KMS-11 (cell line): ENCODE data around the gene SLC9A9.

Experiments used
- H2AFZ ChIP-seq: fragments of 200-600 bp; sonication (generic); 2 replicates; pipeline ENCODE4 v1.6.1; 2016; ENCODE audit warnings: antibody characterized with exemption, mixed run types, low read depth
- H3K27ac ChIP-seq: fragments of 200-600 bp; sonication (generic); 2 replicates; pipeline ENCODE4 v1.6.1; 2016; ENCODE audit warnings: mild to moderate bottlenecking, mixed run types
- H3K27me3 ChIP-seq: fragments of 200-600 bp; sonication (generic); 2 replicates; pipeline ENCODE4 v1.6.1; 2017; ENCODE audit warnings: mild to moderate bottlenecking, low read depth, mixed run types, moderate library complexity; ENCODE audit not compliant: insufficient read depth
- H3K36me3 ChIP-seq: fragments of 200-600 bp; sonication (generic); 2 replicates; pipeline ENCODE4 v1.6.1; 2017; ENCODE audit warnings: mild to moderate bottlenecking, mixed run types; ENCODE audit not compliant: insufficient read depth
- H3K4me1 ChIP-seq: fragments of 200-600 bp; sonication (generic); 2 replicates; pipeline ENCODE4 v1.6.1; 2016; ENCODE audit warnings: mild to moderate bottlenecking, low read depth, mixed run types; ENCODE audit not compliant: poor library complexity, severe bottlenecking
- H3K4me2 ChIP-seq: fragments of 200-600 bp; sonication (generic); 2 replicates; pipeline ENCODE4 v1.7.0; 2016; ENCODE audit warnings: mild to moderate bottlenecking, mixed run types
- H3K4me3 ChIP-seq: fragments of 200-600 bp; sonication (generic); IDR thresholded peaks from 2 replicates; pipeline ENCODE4 v1.6.1; 2017; ENCODE audit warnings: low read depth, low read length, mixed read lengths; ENCODE audit not compliant: insufficient read depth
- H3K79me2 ChIP-seq: fragments of 200-600 bp; sonication (generic); 2 replicates; pipeline ENCODE4 v1.6.1; 2016; ENCODE audit warnings: low read depth, mixed run types; ENCODE audit not compliant: insufficient read depth
- H3K9ac ChIP-seq: fragments of 200-600 bp; sonication (generic); 2 replicates; pipeline ENCODE4 v1.6.1; 2016; ENCODE audit warnings: mild to moderate bottlenecking, mixed run types
- H4K20me1 ChIP-seq: fragments of 200-600 bp; sonication (generic); 2 replicates; pipeline ENCODE4 v1.6.1; 2016; ENCODE audit warnings: mild to moderate bottlenecking, mixed run types; ENCODE audit not compliant: insufficient read depth
- CTCF ChIP-seq: fragments of 200-600 bp; sonication (generic); conservative IDR thresholded peaks from 2 replicates; pipeline ENCODE4 v1.6.1; 2017; ENCODE audit warnings: low read depth, mild to moderate bottlenecking, antibody characterized with exemption, low read length, moderate library complexity, mixed read lengths

The SLC9A9 gene

GRCh38 chr3:143859465-143860203 is 11.4 kb upstream of the SLC9A9 start:
- Histone ChIP-seq H3K9ac (no peak overlapping the region), H3K79me2 (no peaks in the 10 kb centered on the region), H3K27me3 (no peaks in the 10 kb centered on the region), H3K4me2 (no peak overlapping the region), H2AFZ (no peak overlapping the region), H4K20me1 (no peaks in the 10 kb centered on the region), H3K4me3 (peak overlapping the region; percentile 2), H3K36me3 (no peaks in the 10 kb centered on the region), H3K4me1 (no peaks in the 10 kb centered on the region), H3K27ac (no peak overlapping the region)
- no peak for TF ChIP-seq CTCF

- Histone ChIP-seq H3K4me2 (no peak overlapping the region), H3K79me2 (no peaks in the 10 kb centered on the region), H3K4me3 (no peak overlapping the region), H3K9ac (no peak overlapping the region), H3K4me1 (peaks cover 11% of the 10 kb centered on the region), H3K27me3 (no peaks in the 10 kb centered on the region), H3K27ac (no peak overlapping the region), H4K20me1 (no peaks in the 10 kb centered on the region), H2AFZ (no peak overlapping the region), H3K36me3 (no peaks in the 10 kb centered on the region)
- TF ChIP-seq CTCF: no peak
Observed at GRCh38 chr3:143856252-143856970, 8.1 kb upstream of the SLC9A9 start.

GRCh38 chr3:143855183-143855582 is 6.9 kb upstream of the SLC9A9 start:
- H2AFZ ChIP-seq: no peak overlapping the region
- peaks cover 23% of the 10 kb centered on the region for H3K4me1 ChIP-seq
- no peaks in the 10 kb centered on the region for H4K20me1 ChIP-seq
- no peaks in the 10 kb centered on the region for H3K36me3 ChIP-seq
- no peak for TF ChIP-seq CTCF
- H3K9ac ChIP-seq: no peak overlapping the region
- no peak overlapping the region for H3K4me2 ChIP-seq
- no peak overlapping the region for H3K4me3 ChIP-seq
- H3K79me2 ChIP-seq: no peaks in the 10 kb centered on the region
- H3K27ac ChIP-seq: no peak overlapping the region
- no peaks in the 10 kb centered on the region for H3K27me3 ChIP-seq

GRCh38 chr3:143851331-143852017 is 3.2 kb upstream of the SLC9A9 start:
- peaks cover 45% of the 10 kb centered on the region for H3K4me1 ChIP-seq
- peak overlapping the region; percentile 95 for H3K27ac ChIP-seq
- H3K79me2 ChIP-seq: no peaks in the 10 kb centered on the region
- peak overlapping the region; percentile 86 for H3K4me2 ChIP-seq
- H3K4me3 ChIP-seq: peak overlapping the region; percentile 39
- H3K27me3 ChIP-seq: no peaks in the 10 kb centered on the region
- no peaks in the 10 kb centered on the region for H3K36me3 ChIP-seq
- peak overlapping the region; percentile 70 for H3K9ac ChIP-seq
- H2AFZ ChIP-seq: peak overlapping the region; percentile 53
- no peaks in the 10 kb centered on the region for H4K20me1 ChIP-seq
- no peak for TF ChIP-seq CTCF
